DMS153 treated with DMSO at 0.1 percent for 48 hours (cell line): ENCODE measurements around the gene STOML3.

Source experiments
- DNase-seq: peaks from one replicate; lab custom pipeline; 2025; ENCODE audit not compliant: unreplicated experiment; lab: John Stamatoyannopoulos, UW

STOML3 gene

DNA sequence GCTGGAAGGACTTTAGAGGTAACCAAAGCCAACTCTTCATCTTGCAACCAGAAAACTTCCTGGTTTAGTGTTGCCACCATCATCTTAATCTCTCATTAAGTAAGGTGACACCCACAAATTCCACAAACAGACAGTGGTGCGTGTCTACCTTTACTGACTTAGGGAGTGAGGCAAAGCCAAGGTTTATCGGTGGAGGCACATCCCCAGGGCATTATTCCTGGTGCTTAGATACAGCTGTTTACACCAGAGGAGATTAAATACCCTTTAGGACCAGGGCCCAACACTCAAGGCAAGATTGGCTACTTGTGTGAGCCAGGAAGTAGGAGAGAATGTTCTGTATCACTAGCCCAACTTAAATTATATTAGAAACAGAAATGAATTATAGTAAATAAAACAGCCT lies 9.5 kb downstream of the STOML3 start:
- no peak for DNase-seq

DNA sequence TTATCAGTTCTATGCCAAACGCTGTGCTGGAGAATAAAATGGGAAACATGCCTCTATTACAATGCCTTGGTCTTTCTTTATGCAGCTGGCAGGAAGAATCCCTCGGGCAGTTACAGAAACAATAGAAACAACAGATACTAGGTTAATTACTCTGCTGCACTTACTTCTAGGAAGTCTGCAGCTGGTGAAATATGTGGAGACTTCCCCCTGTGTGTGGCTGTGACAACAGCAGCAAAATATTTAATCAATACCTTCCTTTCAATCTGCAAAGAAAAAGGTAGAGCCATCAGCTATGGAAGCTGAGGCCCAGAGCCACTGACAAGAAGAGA lies 9.9 kb downstream of the STOML3 start:
- no peak for DNase-seq

DNA sequence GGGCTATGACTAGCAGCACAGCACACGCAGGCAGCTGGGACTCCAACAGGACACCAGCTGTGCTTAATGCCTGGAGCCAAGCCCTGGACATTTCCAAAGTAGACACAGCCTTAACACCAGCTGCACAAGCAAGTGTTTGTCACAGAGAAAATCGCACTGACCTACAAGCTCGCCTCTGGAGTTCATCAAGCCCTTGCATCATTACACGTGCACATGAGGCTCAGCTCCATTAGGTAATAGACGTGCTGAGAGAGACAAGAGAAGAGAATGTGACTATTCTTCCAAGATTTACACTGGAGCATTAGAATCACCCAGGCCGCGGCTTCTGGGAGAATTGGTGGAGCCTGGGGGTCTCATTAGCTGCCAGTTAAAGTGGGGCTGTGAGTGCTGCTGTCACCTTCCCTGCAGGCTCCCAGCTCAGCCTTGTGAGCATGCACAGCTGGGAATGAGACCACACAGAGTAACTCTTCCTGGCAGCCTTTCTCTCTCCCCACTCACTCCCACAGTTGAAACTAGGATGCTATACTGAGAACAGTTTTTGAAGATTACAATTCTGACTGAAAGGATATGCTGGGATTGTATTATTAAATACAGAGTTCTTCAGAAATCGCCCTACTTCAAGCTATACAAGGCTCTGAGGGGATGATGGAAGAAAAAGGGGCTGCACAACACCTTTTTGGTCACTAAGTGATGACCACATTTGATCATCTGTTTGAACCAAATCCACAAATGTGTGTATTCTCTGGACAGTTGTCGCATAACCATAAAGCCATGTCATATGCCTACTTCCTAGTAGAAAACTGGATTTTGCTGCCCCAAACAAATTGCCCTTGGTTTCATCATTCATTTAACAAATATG lies 10.5 kb downstream of the STOML3 start:
- no peak for DNase-seq

DNA sequence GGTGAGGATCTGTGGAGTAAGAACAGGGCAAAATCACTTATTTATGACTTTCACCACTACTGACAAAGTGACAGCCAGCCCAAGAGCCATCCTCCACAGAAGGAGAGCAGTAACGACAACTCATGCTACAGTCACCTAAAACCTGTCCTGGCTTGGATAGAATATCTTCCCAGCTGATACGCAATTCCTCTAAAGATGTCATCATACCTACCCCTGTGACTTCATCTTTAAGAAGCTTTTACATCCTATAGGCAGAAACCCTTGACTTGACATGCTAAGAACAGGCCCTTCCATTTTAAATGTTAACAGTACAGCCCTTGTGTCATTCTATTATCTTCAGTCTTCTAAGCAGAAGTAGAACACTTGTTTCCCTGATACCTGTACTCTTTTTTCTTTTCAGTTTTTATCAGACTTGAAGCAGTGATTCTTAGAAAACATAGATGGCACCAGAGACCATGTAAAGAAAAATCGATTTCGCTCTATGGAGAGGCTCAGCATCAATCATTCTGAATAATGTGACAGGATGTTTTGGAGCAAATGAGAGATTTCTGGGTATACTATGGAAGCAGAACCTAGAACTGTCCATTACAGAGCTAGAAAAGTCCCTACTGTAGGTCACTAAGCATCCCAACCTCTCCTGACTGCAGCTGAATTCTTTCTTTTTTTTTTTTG lies 20.1 kb downstream of the STOML3 start:
- no peak for DNase-seq

DNA sequence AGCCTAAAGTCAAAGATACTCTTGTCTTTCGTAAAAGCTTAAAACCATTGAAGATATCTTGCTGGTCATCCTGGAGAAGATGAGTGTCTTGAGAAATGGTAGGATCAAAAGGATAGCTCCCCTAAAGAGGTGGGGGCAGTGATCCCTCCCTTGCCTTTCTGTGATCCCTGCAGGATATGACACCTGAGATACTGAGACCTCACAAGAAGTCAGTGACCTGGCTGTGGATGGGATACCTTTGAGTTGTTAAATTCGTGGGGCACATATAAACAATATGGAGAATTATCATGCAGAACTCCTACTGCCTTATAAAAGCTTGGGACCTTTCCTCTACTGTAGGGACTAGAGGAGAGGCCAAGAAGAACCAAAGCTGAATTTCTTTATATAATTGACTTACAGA lies 21.4 kb downstream of the STOML3 start:
- DNase-seq, result no peak

DNA sequence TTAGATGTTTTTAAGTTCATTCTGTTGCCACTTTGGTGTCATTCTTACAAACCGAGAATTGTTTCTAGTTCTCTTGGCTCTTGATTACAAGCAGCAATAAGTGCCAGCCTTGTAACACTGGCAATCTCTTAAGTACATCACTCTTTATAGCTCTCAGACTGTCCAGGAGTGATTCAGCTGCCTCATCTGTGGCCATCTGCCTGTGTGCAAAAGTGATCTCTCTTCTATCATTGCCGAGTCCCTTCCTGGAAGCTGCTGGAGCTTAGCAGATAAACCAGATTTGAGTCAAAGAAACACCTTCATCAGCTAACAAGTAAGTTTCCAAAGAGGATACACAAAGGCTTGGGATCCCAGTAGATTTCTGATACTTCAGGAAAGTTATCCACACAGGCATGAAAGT lies 23.2 kb downstream of the STOML3 start:
- DNase-seq, result no peak

DNA sequence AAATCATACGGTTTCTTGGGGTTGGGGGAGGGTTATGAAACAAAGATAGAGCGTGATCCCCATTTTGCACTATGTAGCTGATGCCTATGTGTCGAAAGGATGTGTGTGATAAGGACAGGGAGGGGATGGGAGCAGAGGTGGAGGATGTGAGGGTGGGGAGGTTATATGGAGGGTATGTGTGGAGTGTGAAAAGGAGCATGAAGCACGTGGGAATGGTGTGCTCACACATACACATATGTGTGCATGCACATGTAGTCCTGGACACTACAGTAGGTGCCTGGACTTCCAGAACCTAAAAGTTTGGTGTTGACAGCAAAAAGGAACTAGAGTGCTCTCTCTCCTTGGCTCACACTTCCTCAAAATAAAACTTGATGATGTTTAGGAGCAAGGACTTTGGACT lies 25.4 kb downstream of the STOML3 start:
- DNase-seq, result no peak

DNA sequence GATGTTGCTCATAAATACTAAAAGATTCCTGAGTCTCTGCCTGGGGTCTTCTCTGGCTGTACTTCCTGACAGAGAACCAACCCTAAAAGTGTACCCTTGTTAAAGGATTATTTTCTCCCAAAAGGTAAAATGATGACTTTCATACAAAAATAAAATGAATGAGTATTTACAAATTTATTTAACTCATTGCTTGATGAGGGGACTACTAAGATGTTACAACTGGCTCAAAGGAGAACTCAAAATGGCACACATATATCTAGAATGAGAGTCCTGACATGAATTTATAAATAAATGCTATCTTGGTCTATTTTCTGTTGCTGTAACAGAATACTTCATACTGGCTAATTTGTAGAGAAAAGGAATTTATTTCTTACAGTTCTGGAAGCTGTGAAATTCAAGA lies 30.5 kb downstream of the STOML3 start:
- no peak for DNase-seq

DNA sequence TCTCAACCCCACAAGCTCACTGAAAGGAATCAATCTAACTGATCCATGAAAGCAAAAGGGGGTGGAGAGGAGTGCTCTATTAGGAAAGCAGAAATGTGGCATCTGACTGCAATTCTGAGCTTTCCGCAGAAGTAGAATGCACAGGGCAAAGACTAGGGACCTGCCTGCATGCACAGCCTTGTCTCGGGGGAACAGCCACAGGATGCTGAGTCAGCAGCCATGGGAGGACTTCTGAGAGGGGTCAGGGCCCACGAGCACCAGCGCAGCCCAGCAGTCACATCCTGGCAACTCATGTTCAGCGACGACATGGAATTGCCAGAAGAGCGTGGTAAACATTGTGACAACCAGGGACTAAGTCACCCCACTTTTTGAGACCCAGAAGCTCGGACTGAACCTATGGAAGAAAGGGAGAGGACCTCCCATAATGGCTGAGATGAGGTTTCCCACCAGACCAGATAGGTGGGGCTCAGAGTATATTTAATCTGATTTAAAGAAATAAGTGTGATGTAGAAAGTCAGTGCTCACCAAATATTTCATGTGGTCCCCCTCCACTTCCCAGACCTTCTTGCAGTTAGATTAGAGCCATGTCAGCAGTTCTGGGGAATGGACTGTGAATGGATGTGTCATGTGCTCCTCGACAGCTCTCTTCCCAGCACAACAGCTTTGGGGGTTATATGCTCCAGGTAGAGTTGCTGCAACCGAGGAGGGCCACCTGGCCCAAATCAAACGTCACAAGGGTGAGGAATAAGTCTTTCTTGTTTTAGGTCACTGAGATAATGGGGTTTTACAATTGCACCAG lies 32.6 kb downstream of the STOML3 start:
- DNase-seq, result no peak

DNA sequence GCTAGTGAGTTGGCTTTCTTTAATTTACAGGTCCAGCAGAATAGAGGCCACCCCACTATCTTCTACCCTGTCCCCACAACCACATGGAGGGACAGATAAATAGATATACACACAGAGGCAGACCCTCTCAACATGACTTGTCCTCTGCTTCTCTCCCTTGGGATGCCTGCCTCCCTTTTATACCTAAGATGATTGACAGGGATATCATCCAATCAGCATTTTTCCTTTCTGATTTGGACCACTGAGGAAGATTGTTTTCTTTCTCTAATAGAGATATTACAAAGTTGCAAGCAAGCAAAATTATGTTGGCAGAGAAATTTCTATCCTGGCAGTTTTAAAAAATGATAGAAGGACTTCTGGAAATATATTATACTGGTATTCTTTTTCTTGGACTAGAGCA lies 35.8 kb downstream of the STOML3 start:
- no peak for DNase-seq

DNA sequence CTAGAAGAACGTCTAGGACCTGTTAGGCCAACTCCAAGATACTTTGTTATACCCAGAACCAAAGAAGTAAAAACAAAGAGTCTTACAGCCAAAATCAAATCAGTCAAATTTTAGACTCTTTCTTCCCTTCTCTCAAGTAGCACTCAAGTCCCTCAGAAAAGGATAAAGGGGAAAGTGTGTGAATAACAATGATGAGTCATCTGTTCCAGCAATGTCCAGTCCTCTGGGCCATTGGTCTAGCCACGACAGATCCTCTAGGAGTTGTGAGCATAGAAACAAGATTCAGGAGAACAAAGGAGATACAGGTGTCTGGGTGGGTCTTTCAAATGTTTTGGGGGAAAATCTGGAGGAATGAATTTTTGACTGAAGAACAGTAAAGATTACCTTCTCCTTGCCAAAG lies 36.3 kb downstream of the STOML3 start:
- DNase-seq, result no peak

DNA sequence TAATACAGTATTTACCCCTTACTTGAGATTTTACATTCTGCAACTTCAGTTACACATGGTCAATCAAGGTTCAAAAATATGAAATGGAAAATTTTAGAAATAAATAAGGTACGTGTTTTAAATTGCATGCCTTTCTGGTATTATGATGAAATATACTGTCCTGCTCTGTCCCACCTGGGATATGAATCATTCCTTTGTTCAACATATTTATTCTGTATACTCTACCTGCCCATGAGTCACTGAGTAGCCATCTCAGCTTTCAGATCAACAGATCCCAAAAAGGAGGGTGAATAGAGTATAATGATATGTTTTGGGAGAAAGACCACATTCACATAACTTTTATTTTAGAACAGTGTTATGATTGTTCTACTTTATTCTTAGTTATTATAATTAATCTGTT lies 37.8 kb downstream of the STOML3 start:
- DNase-seq, result no peak

DNA sequence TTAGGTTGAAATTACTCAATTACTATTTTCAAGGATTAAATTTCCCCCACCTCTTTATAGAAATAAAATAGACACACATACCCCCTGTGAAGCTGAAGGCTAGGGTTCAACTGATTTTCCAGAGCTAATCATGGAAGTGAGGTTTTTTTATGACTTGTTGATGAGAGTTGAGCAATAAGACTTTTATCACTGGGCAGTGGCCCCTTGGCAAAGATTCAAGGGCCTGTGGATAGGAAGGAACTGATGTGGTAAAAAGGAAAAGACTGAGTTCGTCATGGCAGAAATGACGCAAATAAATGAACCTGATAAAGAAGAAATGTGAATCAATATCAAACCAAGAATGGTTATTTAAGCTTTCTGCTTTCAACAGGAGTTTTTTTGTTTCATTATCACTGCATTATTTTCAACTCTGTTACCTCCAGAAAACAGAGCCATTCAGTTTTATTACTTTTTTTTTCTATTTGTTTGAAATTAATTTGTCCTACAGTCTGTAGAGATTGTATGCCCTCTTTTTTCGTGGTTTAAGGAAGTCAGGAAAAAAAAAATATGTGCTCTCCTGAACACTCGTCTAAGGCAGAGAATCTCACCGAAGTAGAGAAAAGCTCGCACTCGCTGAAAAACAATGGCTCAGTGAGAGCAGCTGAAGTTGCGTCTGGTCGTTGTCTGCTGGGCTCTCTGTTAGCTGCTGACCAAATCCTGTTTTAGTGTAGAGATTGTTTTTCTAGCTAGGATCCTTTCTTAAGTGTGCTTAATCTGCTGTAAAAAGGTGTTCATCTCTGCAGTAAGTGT lies 38.9 kb downstream of the STOML3 start:
- no peak for DNase-seq

DNA sequence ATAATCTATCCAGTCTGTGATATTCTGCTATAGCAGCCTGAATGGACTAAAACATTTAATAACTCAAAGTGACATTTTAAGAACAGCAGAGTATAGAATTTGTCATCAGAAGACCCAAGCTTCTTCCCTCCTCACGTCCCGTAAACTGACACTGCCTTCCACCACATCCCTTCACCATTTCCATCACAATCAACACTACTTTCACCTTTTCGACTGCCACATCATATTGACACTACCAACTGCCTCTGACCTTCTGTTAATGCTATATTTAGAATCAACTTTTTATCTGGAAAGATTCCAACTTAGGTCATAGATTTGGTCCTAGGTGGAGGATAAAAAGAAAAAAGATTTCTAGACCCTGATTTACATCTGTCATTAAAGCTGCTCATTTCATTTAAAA lies 39.6 kb downstream of the STOML3 start:
- DNase-seq, result no peak

DNA sequence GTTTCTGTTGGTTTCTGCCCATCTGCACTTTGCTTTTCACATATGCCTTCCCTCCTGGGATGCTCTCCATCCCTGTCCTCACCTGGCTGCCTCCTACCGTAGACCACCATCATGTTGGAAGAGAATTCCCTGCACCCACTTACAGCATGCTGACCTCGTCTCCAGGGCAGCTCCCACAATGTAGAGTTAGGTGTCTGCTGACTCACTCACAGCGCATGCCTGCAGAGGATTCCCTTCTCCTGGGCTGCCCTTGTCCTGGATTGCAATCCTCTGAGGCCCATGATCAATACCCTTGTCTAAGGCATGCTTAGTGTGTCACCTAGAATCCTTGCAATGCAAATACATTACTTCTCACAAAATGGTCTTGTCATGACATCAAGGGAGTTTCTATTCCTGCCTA lies 43.6 kb downstream of the STOML3 start:
- DNase-seq, result no peak

DNA sequence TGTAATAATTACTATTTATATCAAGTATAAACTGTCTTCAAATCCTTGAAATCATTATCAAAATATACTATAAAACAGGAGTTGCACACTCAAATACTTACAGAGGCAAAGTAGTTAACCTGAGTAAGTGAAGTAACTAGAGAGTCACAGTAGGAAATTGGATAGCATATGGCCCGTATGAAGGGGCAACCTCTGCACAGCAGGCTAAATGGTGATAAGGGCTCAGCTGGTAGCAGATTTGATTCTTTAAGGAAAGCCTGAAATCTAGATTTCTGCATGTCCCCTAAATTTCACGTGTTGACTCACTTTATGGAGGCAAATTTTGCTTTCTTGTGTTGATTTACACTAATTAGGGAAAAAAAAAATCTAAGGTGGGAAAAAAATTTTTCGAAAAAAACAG lies 46.4 kb downstream of the STOML3 start:
- DNase-seq, result no peak

DNA sequence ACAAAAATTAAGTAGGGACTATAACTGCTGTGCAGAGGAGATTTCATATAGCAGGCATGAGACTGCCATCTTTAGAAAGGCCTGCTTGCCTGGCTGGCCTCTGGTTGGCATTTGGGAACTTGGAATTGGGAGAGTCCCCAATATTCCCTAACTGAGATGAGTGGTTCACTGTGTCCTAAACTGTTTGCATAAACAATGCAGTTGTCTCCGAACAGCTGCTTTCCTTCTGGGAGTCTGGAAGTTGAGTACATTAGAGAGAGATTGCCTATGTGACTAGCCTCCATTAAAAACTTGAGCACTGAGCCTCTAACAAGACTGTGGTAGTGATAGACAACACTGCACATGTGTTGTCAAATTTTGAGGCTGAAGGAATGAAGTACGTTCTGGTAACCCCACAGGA lies 47.4 kb downstream of the STOML3 start:
- no peak for DNase-seq

DNA sequence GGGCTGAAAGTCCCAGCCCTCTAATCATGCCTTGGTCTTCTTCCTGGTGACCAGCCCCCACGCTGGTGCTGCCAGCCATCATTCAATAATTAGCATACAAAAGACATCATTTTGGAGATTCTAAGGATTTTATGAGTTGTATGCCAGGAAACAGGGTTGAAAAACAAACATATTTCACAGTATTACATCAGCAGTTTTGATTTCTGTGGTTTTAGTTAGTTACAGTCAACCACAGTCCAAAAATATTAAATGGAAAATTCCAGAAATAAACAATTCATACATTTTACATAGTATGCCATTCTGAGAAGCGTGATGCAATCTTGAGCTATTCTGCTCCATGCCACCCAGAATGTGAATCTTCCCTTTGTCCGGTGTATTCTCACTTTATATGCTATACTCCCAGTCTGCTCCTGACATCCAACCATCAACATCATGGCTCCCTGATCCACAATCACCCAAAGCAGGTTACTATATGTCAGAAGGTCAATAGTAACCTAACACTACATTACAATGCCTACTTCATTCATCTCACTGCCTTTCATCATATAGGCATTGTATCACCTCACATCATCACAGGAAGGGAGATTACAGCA lies 49.2 kb downstream of the STOML3 start:
- DNase-seq, result no peak

DNA sequence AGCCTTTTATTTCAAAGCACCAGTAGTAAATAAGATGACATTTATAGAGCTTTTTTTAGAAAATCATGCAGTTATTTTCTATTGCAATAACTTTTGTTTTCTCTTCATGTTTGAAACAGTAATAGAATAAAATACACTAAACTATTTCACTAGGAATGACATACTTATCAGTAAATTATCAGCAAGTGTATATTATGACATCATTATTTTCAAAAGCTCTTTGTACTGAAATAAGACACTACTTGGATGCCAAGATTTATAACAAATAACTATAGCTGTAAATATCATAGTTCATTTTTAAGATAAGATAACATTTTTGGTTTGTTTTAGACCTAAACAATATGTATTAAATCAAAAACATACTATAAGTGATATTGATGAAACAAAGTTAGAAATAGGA lies 56.8 kb downstream of the STOML3 start:
- no peak for DNase-seq

DNA sequence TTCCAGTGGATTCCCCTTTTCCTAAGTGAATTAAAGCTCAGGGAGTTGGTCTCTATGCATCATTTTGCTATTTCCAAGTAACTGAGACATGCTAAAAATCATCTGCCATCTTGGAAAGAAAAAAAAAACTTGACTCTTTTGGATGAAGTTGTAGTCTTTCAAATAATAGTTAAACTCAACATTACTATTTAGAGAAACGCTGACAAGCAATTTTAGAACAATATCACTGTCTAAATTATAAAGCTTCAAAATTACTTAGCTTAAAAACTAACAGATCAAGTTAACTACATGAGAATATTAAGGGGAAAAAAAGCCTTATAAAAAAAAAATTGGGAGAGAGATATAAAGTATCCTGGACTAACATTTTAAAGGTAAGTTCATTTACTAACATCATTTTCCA lies 68.5 kb downstream of the STOML3 start:
- no peak for DNase-seq

DNA sequence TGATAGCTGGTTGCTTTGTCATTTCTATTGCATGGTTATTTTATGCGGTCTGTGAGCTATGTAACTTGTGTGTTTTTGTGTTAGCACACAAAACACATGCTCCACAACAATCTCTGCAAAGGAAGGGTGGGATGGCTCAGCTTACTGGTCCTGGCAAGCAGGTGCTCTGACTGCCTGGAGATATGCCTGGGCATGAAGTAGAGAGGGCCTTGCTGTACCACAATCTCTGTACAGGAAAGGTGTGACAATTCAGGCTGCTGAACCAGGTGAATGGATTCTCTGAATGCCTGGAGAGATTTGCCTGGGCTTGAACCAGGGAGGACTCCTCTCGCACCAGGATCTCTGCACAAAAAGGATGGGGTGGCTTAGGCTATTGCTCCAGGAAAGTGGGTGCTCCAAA lies 69.5 kb downstream of the STOML3 start:
- DNase-seq, result no peak
